Esophagus muscularis mucosa (tissue), 3 donors: ENCODE data around the gene ABCC5.

Source experiments
- CTCF ChIP-seq, 3 experiments: fragments of 200-600 bp in 2 of 3; fragments of 450-650 bp in 1 of 3; sonication (generic) in 2 of 3; IDR thresholded peaks; one replicate each; pipeline ENCODE4 v1.5.1; 2017 to 2019; ENCODE audit warnings: antibody characterized with exemption in 3 of 3, mild to moderate bottlenecking in 2 of 3, moderate library complexity in 1 of 3
- POLR2AphosphoS5 ChIP-seq, 2 donors: sonication (generic); formaldehyde crosslinking; IDR thresholded peaks; one replicate each; pipeline ENCODE4 v1.6.1; 2017; ENCODE audit warnings: antibody characterized with exemption in 2 of 2

GRCh38 chr3:183909030-183909600 lies 108.6 kb downstream of the ABCC5 start:
- TF ChIP-seq CTCF (IDR thresholded peaks at IDR 0.05) (no peak), POLR2AphosphoS5 (IDR thresholded peaks at IDR 0.05) (no peak)
